HG03280 (cell line): ENCODE measurements around the gene ITGA5.

ENCODE experiments used
- ATAC-seq: cut with Tn5 transposase; IDR thresholded peaks from one replicate; pipeline ENCODE4 v1.9.1; 2021; ENCODE audit warnings: mild to moderate bottlenecking, moderate library complexity; ENCODE audit not compliant: unreplicated experiment

Gene ITGA5

DNA sequence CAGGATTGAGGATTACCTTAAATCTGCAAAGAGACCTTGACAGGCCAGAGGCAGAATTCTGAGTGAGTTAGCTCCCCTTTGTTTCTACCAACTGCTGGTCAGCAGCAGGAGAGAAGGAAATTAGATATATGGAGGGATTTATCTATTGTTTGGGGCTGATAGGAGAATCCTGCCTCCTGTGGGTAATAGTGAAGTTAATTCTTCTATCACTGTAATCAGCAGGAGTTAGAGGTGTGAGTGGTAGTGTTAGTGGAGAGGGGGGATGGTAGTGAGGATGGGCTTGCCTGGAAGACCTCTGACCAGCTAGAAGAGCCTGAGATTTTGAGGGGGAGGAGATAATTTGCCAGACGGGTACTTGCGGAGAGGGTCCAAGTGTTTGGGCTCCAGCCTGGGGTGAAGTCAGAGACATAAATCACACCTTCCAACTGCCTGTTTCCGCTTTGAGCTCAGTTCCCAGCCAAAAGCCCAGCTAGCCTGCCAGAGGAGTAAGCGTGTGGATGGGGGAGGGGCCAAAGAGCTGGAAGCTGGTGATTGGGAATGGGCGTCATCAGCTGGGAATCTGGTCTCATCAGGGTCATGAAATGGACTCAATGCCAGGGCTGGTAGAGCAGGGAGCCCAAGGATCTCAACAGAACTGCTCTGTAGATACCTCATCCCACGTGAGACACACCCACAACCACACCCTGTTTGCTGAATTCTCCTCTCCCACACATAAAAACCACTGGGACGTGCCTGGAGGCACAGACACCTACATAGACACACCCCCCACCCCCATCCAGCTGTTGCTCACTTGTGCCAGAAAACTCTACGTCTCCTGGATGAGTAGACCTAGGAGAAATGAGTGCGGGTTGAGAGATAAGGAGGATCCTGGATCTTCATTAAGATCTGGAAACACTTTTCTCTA, 13.1 kb upstream of the ITGA5 start:
- ATAC-seq = no peak

DNA sequence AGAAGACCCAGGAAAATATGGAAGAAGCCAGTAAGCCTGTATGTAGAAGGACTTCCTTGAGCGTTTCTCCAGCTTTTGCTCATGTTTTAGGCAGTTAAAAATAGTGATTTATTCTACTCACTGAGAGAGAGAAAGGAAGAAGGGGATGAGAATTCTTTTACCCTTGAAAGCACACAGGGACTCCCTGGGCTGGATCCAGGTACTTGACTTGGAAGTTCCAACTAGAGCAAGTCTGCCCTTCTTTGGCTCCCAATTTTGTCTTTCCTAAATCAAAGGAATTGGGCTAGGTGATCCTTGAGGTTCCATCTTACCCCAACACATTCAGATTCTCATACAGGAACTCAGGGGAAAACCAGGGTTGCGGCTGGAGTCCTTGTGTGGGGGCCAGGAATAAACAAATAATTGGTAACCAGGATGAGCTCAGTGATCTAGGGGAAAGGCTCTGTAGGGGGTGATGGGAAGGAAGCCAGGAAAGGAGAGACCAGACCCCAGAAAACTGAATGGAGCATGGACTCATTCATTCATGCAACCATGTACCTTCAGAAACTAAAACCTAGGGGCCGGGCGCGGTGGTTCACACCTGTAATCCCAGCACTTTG, 11.5 kb upstream of the ITGA5 start:
- no peak for ATAC-seq

DNA sequence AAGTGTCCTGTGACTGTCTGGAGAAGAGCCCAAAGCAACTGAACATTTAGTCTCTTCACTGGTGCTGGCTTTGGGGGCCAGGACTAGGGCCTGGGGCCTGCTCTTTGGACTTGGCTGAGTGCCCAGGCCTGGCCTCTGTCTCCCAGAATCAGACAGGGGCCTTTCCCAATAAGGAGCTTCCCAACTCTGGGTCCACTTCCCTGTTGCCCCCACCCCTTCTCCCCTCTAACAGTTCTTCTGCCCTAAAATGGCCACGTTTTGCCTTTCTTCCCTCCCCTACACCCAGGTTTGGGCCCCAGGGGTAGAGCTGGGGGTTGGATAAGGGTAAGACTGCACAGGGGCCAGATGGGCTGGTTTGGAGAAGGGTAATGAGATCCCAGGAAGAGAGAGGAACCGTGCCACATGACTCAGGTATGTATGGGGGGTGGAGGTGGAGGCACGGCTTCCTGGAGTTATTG, 10.0 kb upstream of the ITGA5 start:
- no peak for ATAC-seq

DNA sequence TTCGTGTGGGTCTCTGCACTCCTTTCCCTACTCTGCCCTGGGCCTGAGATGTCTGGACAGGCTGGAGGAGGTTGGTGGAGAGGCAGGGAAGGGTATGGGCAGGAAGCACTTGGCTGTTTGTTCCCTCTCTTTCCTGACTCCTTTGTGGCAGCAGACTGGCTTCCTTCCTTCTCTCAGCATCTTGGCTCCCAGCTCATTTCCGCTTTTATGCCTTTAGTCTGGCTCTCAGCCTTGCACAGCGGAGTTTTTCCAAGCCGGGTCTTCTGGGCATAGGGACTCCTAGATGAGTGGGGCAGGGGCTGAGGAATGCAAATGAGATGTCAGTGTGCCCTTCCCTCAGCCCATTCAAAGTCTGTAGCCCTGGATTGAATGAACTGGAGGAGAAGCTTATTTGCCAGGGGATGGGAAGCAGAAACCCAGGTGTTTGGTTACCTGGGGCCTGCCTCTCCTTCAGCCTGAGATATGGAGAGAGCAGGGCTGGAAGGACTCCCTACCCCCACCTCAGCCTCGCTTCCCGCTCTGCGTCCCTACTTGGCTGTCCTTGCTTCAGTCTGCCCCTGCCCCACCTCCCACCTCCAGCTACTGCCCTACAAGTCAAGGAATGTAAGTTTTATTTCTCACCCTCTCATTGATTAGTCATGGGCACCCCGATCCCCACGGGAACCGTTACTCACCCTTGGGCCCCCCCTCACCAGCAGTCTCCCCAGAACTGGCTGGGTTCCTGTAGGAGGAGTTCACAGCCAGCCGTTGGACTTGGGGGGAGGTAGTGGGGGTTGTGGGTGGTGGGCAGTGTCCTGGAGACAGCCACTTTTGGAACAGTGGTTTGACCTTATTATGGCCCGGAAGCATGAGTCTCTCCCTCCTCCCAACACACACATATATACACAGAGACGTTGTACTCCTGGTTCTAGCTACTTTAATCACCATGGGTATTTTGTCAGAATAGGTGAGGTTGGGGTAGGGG, 9.3 kb upstream of the ITGA5 start:
- ATAC-seq = no peak

DNA sequence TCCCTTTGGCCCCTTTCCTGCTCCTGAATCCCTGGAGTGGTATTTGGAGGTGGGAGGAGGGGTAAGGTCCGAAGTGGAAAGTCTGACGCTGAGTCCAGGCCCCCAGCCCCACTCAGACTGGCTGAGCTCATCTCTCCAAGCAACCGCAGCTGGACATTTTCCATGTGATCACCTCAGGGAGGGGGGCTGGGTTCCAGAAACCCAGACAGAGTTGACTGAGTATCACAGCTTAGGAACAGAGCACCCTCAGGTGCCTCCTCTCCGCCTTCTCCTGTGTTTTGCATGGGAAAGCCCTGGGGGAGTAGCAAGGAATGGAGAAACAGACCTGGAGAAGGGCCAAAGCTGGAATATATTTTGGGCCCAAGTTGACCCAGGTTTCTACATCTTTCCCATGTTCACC, 8.0 kb upstream of the ITGA5 start:
- no peak for ATAC-seq

DNA sequence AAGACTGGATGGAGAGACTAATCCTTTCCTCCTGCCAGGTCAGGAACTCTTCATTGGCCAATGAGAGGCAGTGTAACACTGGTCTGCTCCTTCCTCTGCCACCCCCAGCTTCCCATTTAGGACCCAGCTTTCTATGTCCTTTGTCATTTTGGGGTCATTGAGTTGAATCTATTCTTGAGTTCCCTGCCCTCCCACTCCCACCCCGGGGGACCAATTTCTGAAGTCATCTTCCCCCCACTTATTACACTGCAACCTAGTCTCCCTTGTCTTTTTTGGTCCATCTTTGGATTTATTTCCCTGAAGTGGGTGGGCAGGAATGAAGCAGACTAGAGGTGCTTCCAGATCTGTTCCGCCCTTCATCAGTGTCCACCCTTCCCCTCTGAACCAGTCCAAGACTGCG, 7.6 kb upstream of the ITGA5 start:
- no peak for ATAC-seq

- no peak for ATAC-seq
Measured at GRCh38 chr12:54425702-54426101, 6.6 kb upstream of the ITGA5 start.

- ATAC-seq = no peak
Measured at GRCh38 chr12:54424224-54424623, 5.2 kb upstream of the ITGA5 start.

- no peak for ATAC-seq
Measured at GRCh38 chr12:54423816-54424150, 4.7 kb upstream of the ITGA5 start.

DNA sequence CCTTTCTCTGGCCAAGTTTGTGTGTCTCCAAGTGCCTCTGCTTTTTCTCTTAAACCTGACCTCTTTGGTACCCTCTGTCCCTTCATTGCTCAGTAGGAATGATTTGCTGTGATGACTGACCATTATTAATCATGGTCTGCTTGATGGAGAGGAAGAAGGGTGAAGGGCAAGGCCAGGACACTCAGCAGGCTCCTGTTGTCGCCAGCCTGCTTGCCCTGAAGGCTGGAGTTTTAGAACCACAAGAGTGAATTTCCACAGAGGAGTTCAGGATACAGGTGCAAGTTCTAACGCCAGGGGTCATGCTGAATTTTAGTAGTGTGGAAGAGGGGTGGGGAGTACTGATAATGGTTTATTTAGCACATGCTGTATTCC, 2.8 kb upstream of the ITGA5 start:
- ATAC-seq = no peak

DNA sequence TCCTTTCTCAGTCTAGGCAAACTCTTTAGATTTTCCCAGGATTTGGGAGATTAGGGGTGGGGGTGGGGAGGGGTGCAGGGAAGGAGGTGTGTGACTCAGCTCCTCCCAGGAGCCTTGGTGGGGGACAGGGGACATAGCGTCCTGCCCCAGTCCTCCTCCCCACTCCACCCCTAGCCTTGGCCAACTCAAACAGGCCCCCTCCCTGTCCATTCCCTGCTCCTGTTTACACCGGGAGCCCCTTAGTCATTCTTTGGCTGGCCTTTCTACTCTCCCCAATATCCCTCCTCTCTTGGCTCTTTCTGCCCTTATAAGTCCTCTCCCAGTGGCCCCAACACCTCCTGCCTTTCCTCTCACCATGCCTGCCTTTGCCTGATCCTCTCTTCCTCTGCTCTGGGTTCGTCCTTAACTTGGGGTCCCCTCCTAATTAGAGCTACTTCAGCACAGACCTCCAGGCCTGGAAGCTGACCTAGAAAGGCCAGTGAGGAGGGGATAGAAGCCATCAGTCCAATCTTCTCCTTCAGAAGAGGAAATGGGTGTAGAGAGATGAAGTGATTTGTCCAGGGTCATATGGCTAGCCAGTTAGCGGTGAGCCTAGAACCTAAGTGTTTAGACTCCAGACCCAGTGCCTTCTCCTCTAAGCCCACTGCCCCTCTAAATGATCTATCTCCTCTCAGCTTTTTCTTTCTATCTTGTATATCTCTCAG, 2.3 kb upstream of the ITGA5 start:
- ATAC-seq = no peak

DNA sequence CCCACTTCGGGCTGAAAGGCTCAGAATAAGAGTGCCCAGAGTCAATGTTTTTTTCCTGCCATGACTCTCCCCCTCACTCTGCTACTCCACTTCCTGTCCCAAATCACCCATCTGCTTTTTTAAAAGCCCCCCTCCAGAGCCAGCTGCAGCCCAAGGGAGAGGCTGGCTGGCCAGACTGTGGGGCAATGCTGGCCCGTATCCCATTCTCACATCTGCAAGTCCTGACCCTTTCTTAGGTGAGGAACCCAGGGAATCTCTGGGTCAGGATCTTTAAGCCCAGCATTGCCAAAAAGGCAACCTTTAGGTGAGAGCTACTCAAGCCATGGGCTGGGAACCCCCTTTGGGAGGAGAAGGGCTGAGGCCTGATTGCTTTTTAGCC, 1.7 kb upstream of the ITGA5 start:
- ATAC-seq = no peak

DNA sequence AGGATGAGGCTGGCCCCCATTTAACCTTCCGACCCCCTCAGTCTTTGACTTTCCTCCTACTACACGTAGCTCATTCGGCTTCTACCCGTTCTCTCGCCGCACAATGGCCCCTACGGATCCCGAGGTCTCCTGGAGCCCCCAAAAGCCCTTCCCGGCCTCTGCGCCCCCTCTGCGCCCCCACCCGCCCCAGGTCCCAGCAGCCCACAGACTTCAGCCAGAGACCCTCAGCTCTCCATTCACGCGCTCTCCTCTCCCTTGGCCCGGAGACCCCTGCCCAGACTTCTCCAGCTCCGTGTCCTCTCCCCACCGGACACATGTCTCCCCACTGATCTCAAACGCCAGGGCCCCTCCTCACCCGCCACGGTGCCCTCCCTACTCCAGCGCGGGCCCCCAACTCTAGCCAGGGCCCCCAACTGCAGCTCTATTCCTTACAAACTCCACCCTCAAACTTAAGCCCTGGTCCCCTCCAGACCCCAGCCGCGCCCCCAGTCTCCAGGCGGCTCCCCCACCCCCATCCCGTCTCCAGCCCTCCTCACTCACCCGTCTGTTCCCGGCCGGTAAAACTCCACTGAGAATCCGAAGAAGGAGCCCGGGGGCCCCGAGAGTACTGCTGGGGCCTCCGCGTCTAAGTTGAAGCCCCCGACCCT, 502 bp downstream of the ITGA5 start:
- ATAC-seq = no peak

DNA sequence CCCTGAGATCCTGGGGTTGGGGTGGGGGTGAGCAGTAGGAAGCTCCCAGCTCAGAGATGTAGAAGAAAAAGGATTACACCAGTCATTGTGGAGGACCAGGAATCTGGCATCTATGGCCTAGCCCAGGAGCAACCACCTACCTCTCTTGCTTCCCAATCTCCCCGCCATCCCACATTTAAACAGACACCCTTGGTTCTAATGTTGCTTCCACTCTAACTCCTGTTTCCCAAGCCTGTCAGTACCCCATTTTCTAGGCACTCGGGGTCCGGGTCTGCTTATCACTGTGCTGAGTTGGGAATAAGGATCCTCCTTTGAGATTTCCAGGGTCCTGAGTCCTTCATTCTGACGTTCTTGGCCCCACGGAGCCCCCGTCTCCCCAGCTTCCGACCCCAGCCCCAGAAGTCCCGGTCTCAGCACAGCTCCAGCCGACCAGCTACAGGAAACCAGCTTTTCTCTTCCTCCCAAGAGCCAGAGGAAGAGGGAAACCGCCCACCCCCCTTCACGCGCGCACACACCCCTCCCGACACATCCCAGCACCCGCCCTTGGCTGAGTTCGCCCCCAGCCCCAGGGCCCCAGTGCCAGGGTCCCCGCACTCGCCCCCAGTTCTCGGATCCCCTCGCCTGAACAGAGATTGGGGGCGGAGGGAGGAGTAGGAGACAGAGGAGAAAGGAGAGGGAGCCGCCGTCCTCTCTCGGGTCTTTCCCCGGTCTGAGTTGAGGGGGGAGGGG, 1.2 kb downstream of the ITGA5 start:
- no peak for ATAC-seq

DNA sequence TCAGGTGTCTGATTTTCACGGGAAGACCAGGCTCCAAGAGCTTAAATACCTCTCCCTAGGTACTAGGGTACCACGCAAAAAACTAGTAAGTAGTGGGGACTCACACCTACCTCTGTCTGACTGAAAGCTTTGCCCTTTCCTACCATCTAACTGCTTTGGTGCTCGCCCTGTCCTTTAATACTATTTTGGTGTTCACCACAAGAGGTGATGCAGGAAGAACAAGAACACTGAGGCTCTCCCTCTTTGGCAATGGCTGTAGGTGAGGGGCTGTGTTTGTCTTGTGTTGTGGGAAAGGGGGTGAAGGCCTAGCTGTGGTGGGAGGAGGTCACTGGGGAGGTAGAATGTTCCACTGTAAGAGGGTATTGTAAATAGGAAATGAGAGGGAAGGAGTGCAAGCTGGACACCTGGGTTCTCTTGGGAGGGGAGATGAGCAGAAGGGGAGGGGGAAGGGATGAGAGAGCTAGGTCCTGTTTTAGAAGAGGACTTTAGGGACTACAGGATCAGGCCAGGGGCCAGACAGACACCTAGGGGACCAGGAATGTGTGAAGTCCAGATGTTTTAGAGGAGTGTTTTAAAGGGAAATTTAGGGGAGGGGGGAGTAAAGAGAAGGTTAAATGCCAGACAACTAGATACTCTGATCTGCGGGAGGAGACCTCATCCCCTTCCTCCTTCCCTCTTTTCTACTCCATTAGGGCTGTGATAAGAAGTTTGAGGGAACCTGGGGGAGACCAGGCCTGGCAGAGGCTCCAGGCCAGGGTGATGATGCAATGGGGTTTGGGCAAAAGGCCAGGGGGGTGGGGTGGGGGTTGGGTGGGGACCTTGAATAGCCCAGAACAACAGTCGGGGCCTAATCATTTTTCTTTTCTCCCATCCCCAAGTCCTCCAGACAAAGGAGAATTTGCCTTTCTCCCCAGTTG, 2.1 kb downstream of the ITGA5 start:
- no peak for ATAC-seq

- ATAC-seq = no peak
Measured at GRCh38 chr12:54415221-54415929, 3.7 kb downstream of the ITGA5 start.

DNA sequence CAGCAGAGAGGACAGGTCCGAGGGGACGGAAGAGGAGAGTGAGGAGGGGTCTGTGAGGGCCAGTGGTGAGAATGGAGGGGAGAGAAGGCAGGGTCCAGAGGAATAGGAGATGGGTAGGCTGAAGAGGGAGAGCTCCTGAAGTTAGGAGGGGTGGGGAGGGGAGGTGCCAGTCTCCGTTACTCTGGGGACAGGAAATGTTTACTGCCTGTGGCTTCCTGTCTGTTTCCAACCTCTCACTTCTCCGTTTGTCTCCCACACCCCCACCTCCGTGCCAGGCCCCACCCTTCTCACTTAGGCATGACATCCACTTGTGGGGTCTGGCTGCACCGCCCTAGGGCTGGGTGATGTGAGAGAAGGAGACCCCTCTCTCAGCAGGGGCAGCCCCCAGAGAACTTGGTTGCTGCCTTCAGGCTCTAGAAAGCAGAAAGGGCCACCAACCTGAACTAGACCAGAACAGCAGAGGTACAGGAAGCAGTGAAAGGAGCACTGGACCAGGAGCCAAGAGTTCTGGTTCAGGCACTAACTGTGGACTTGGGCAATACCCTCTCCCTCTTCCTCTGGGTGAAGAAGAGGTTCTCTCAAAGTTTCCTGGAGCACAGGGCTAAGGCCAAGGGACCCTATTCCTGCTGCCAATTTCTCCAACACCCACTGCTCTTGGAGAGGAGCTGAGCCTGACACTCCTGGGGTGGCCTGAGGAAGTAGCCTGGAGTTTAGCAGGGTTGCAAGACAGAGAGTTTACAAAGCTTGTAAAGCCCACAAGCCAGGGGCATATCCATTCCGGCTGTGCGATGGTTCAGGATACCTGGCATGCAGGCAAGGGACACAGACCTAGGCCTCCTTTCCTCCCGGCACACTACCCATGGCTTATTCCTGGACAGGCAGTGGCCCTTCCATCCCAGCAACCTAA, 5.5 kb downstream of the ITGA5 start:
- no peak for ATAC-seq
